CD4-positive, alpha-beta T cell (primary cell): ENCODE data around the gene SLC41A2. TPM values are rescaled to one million over a fixed set of nuclear protein-coding genes. Genes with fewer than 3 reads are reported as not detected.

ENCODE experiments used
- ATAC-seq: fragments of 200-7000 bp; cut with Tn5 transposase; one replicate; pipeline ENCODE4 v1.10.0; 2022; ENCODE audit warnings: mild to moderate bottlenecking; ENCODE audit not compliant: poor library complexity
- CTCF ChIA-PET: fragments of 350-600 bp; sonication (Branson Sonifier 250); formaldehyde crosslinking; loops from one replicate; lab custom pipeline; 2021; ENCODE audit warnings: antibody characterized with exemption, inconsistent platforms; lab: Charles Lee
- POLR2A ChIA-PET: fragments of 350-600 bp; sonication (Branson Sonifier 250); formaldehyde crosslinking; loops from one replicate; lab custom pipeline; 2021; ENCODE audit warnings: antibody characterized with exemption, inconsistent platforms; lab: Charles Lee
- DNase-seq, 14 experiments: peaks; one replicate each; pipeline ENCODE4 v3.0.0-alpha.2; 2013 to 2020; ENCODE audit warnings: mixed read lengths in 2 of 14
- H3K27ac ChIP-seq, 2 donors: one replicate each; pipeline versions ENCODE4 v1.5.1 to v1.7.0; 2013; ENCODE audit warnings: low read length in 2 of 2, low read depth in 1 of 2, mild to moderate bottlenecking in 1 of 2
- H3K27me3 ChIP-seq, 2 experiments: 1 replicate in 1 of 2; 2 replicates in 1 of 2; pipeline versions ENCODE4 v1.6.1 to v1.7.0; 2013; ENCODE audit warnings: low read length in 2 of 2, control low read depth in 1 of 2, mild to moderate bottlenecking in 1 of 2, moderate library complexity in 1 of 2; ENCODE audit not compliant: insufficient read depth in 2 of 2, control insufficient read depth in 1 of 2
- H3K36me3 ChIP-seq: one replicate; pipeline ENCODE4 v1.6.1; 2013; ENCODE audit warnings: low read length, control low read depth; ENCODE audit not compliant: insufficient read depth
- H3K4me1 ChIP-seq: one replicate; pipeline ENCODE4 v1.6.1; 2013; ENCODE audit warnings: low read length, control low read depth; ENCODE audit not compliant: insufficient read depth
- H3K4me3 ChIP-seq: one replicate; pipeline ENCODE4 v1.5.1; 2013; ENCODE audit warnings: mild to moderate bottlenecking, low read length, moderate library complexity
- H3K9me3 ChIP-seq, 2 experiments: 1 replicate in 1 of 2; 2 replicates in 1 of 2; pipeline versions ENCODE4 v1.6.1 to v1.7.0; 2013; ENCODE audit warnings: low read length in 2 of 2, mild to moderate bottlenecking in 2 of 2, control low read depth in 1 of 2, moderate library complexity in 1 of 2; ENCODE audit not compliant: control insufficient read depth in 1 of 2, insufficient read depth in 1 of 2
- H3K27ac Mint-ChIP-seq: one replicate; pipeline ENCODE4 v1.8.0; 2020; ENCODE audit warnings: mixed read lengths
- H3K27me3 Mint-ChIP-seq: one replicate; pipeline ENCODE4 v1.8.0; 2021; ENCODE audit warnings: mixed read lengths
- H3K36me3 Mint-ChIP-seq: one replicate; pipeline ENCODE4 v1.8.0; 2021; ENCODE audit warnings: low read depth, mixed read lengths
- H3K4me1 Mint-ChIP-seq: one replicate; pipeline ENCODE4 v1.8.0; 2021; ENCODE audit warnings: low read depth, mixed read lengths
- H3K4me3 Mint-ChIP-seq: one replicate; pipeline ENCODE4 v1.8.0; 2020; ENCODE audit warnings: mild to moderate bottlenecking, mixed read lengths
- H3K9me3 Mint-ChIP-seq: one replicate; pipeline ENCODE4 v1.8.0; 2020; ENCODE audit warnings: mixed read lengths
- intact Hi-C, 2 experiments: fragments of 100-400 bp; cut with DNase I in 1 of 2; cut with micrococcal nuclease in 1 of 2; formaldehyde crosslinking; loops; one replicate each; pipeline versions ENCODE4 v1.15.1 to v1.9.0; 2023 to 2025; cut with DNase I, micrococcal nuclease
- total RNA-seq, 174 experiments: library from RNA in 2 of 174; stranded (reverse) in 2 of 174; gene quantifications; one replicate each; pipeline ENCODE4 v1.2.3 and lab custom pipeline; 2021 to 2026
- TF ChIP-seq, protein P1 (sequence below): fragments of 200-600 bp; IDR thresholded peaks from one replicate; pipeline ENCODE4 v1.8.0; 2022; ENCODE audit warnings: antibody characterized with exemption, mild to moderate bottlenecking

The SLC41A2 gene
- total RNA-seq, 2 experiments from 2014 or later, result 1.2 to 1.7 TPM

- intact Hi-C loops, result loop anchor here (1.0 to 10.0 kb wide), 5 partner anchors 27 to 577 kb away; partner anchors contain the start of genes NOPCHAP1 (in 2 of the 2) and CHST11 (in 1 of the 2)
- Mint-ChIP-seq H3K27me3 (peaks cover 13% of the 10 kb centered on the region), H3K4me3 (peak overlapping the region; percentile 99), H3K4me1 (peaks cover 26% of the 10 kb centered on the region), H3K9me3 (no peaks in the 10 kb centered on the region), H3K36me3 (peaks cover 4% of the 10 kb centered on the region), H3K27ac (peak overlapping the region; percentile 93)
- ChIA-PET CTCF (interaction anchor here (0.7 to 2.1 kb wide), 6 partner anchors 91 to 577 kb away, joined by 3 to 9 read pairs (median 6); no protein-coding TSS in a partner anchor), POLR2A (interaction anchor here (0.6 to 2.3 kb wide), 4 partner anchors 8 to 577 kb away, joined by 3 to 7 read pairs (median 4); no protein-coding TSS in a partner anchor)
- Histone ChIP-seq H3K4me1 (peaks cover 15% of the 10 kb centered on the region), H3K27ac (no peak overlapping the region), H3K4me3 (peak overlapping the region; percentile 63), H3K27me3 (no peaks in the 10 kb centered on the region), H3K9me3 (no peaks in the 10 kb centered on the region), H3K36me3 (no peaks in the 10 kb centered on the region)
- DNase-seq (peak in 1 of 14 experiments; percentile 8), ATAC-seq (no peak)
- TF ChIP-seq, protein P1, sequence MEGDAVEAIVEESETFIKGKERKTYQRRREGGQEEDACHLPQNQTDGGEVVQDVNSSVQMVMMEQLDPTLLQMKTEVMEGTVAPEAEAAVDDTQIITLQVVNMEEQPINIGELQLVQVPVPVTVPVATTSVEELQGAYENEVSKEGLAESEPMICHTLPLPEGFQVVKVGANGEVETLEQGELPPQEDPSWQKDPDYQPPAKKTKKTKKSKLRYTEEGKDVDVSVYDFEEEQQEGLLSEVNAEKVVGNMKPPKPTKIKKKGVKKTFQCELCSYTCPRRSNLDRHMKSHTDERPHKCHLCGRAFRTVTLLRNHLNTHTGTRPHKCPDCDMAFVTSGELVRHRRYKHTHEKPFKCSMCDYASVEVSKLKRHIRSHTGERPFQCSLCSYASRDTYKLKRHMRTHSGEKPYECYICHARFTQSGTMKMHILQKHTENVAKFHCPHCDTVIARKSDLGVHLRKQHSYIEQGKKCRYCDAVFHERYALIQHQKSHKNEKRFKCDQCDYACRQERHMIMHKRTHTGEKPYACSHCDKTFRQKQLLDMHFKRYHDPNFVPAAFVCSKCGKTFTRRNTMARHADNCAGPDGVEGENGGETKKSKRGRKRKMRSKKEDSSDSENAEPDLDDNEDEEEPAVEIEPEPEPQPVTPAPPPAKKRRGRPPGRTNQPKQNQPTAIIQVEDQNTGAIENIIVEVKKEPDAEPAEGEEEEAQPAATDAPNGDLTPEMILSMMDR, result peak; percentile 19
These were observed 780 bp upstream of the SLC41A2 start for GRCh38 chr12:104958805-104959334.

DNA sequence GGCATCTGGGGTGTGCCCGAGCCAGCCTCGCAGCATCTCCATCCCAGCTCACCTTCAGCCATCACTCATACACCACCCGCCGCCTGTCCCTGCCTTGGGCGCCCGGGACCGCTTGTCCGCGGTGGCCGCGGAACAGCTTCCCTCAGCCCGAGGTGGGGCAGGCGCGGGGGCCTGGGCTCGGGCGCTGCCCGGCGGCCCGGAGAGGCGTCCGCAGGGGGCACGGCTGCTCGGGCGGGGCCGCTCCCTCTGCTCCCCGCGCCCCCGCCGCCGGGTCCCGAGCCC lies 430 bp downstream of the SLC41A2 start:
- H3K4me3 ChIP-seq, result peak overlapping the region; percentile 63
- peaks cover 26% of the 10 kb centered on the region for H3K4me1 Mint-ChIP-seq
- intact Hi-C loops, result loop anchor here (5.0 to 10.0 kb wide), 3 partner anchors 95 to 575 kb away; partner anchors contain the start of gene CHST11 (in 1 of the 2)
- DNase-seq (peak in 13 of 14 experiments; percentile 6 to 66 (median 24)), ATAC-seq (peak; percentile 18)
- TF ChIP-seq, protein P1, result no peak
- peaks cover 15% of the 10 kb centered on the region for H3K4me1 ChIP-seq
- no peaks in the 10 kb centered on the region for H3K36me3 ChIP-seq
- no peak overlapping the region for H3K27ac ChIP-seq
- H3K9me3 ChIP-seq, result no peaks in the 10 kb centered on the region
- H3K36me3 Mint-ChIP-seq, result peaks cover 4% of the 10 kb centered on the region
- H3K27ac Mint-ChIP-seq, result peak overlapping the region; percentile 13
- peak overlapping the region; percentile 91 for H3K4me3 Mint-ChIP-seq
- POLR2A ChIA-PET, result interaction anchor here (0.5 to 2.3 kb wide), 3 partner anchors 93 to 576 kb away, joined by 3 to 5 read pairs (median 4); no protein-coding TSS in a partner anchor
- no peaks in the 10 kb centered on the region for H3K27me3 ChIP-seq
- CTCF ChIA-PET, result interaction anchor here (1.1 to 2.1 kb wide), 3 partner anchors 93 to 237 kb away, joined by 3 to 9 read pairs (median 3); no protein-coding TSS in a partner anchor
- H3K27me3 Mint-ChIP-seq, result peaks cover 5% of the 10 kb centered on the region
- no peaks in the 10 kb centered on the region for H3K9me3 Mint-ChIP-seq

GRCh38 chr12:104956870-104957718 lies 996 bp downstream of the SLC41A2 start:
- Mint-ChIP-seq H3K4me1 (peaks cover 26% of the 10 kb centered on the region), H3K9me3 (no peaks in the 10 kb centered on the region), H3K36me3 (peaks cover 4% of the 10 kb centered on the region), H3K4me3 (peak overlapping the region; percentile 91), H3K27me3 (peaks cover 5% of the 10 kb centered on the region), H3K27ac (peak overlapping the region; percentile 13)
- H3K9me3 ChIP-seq, result no peaks in the 10 kb centered on the region
- peak overlapping the region; percentile 63 for H3K4me3 ChIP-seq
- no peaks in the 10 kb centered on the region for H3K36me3 ChIP-seq
- CTCF ChIA-PET, result interaction anchor here (1.1 to 2.1 kb wide), 3 partner anchors 93 to 236 kb away, joined by 3 to 9 read pairs (median 3); no protein-coding TSS in a partner anchor
- TF ChIP-seq, protein P1, result no peak
- DNase-seq (peak in 3 of 14 experiments; percentile 7 to 23 (median 14)), ATAC-seq (no peak)
- POLR2A ChIA-PET, result interaction anchor here (0.5 to 2.3 kb wide), 3 partner anchors 93 to 575 kb away, joined by 3 to 5 read pairs (median 4); no protein-coding TSS in a partner anchor
- H3K4me1 ChIP-seq, result peaks cover 15% of the 10 kb centered on the region
- H3K27ac ChIP-seq, result no peak overlapping the region
- intact Hi-C loops, result loop anchor here (5.0 to 10.0 kb wide), 3 partner anchors 95 to 575 kb away; partner anchors contain the start of gene CHST11 (in 1 of the 2)
- H3K27me3 ChIP-seq, result no peaks in the 10 kb centered on the region
